GM19438 (cell line): ENCODE results near the gene LENG9.

Source experiments
- ATAC-seq: cut with Tn5 transposase; IDR thresholded peaks from one replicate; pipeline ENCODE4 v1.9.1; 2021; ENCODE audit warnings: low read depth; ENCODE audit not compliant: unreplicated experiment

Gene LENG9

DNA sequence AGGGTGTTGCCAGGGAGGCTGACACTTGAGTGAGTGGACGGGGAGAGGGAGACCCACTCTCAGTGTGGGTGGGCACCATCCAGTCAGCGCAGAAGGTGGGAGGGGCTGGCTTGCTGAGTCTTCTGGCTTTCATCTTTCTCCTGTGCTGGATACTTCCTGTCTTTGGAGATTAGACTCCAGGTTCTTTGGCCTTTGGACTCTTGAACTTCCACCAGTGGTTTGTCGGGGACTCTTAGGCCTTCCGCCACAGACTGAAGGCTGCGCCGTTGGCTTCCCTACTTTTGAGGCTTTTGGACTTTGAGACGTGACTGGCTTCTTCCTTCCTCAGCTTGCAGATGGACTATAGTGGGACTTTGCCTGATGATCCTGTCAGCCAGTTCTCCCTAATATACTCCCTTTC, 18.8 kb downstream of the LENG9 start:
- ATAC-seq = no peak

DNA sequence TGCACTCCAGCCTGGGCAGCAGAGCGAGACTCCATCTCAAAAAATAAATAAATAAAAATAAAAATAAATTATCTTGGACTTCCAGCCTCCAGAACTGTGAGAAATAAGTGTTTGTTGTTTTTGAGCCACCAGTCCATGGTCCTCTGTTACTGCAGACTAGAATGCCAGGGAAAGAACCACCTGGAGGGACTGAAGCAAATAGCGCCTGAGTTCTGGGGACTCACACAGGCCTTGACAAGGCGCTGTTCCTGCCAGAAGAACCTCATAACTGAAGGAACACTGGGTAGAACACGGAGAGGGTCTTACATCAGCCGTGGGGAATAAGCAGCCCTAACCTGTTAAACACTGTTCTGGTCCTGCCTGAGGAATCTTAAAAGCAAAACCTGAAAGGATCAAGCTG, 22.9 kb downstream of the LENG9 start:
- ATAC-seq = no peak

DNA sequence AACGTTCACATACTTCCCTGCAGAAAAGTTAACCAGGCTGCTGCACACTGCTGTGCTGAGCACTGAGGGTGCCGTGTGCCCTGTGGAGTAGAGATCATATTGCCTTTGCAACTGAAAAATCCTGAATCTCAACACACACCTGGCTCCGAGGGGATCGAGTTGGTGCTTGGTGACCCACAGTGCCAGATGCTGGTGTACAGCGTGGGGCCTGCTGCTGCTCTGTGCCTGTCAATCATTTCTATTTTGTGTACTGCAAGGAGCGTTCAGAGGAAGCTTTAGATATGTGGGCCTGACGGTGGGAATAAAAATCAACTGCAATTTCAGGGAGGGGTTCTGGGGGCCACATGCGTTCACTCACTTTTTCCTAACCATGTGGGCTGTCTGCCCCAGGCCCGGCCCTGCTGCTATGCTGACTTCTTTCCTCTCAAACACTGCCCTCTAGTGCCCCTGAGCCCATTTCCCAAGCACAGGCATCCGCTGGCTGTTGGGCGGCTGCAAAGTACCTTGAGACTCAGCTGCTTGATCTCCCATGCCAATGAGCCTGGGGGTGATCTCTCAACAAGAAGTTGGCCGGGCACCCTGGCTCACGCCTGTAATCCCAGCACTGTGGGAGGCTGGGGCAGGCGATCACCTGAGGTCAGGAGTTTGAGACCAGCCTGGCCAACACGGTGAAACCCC, 24.3 kb downstream of the LENG9 start:
- no peak for ATAC-seq

DNA sequence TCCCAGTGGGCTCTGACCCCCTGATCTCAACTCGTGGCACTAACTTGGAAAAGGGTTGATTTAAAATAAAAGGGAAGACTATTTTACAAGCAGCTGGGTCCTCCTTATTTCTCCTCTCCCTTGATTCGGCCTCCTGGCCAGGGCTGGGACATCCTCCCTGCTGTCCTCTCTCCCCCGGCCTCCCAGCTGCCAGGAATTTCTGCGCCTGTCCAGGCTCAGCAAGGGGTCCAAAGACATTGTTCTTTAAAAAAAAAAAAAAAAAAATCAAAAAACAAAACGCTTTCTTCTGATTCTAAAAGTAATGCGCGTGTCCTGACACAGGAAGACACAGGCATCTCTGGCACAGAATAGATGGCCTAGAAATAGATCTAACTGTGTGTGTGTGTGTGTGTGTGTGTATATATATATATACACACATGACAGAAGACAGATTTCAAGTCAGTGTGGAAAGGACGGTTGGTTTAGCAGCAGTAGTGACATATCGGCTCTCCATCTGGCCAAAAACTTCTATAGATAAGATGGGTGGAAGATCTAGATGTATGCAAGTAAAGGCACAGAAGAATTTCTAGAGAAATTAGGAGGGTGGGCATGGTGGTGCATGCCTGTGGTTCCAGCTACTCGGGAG, 26.8 kb downstream of the LENG9 start:
- no peak for ATAC-seq

DNA sequence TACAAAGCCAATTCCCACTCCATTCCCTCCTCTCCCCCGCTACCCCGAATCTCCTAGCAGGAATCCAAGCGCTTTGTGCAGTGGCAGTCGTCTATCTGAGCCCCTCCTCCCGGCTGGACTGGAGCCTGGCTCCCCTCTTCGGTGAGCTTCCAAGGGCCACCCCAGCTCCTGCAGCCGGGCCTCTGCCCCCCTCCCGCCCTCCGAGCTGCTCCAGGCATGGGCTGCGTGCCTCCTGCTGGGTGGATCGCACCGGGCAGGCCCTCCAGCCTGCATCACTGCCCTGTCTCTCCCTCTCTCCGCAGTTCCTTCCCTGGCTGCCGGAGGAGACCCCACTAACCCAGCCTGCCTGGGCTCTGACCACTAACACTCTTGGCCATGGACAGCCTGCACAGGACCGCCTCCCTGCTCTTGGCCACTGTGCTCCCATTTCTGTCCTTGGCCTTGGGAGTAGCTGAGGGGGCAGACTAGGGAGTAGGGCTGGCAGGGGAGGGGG, 27.5 kb downstream of the LENG9 start:
- ATAC-seq = no peak

DNA sequence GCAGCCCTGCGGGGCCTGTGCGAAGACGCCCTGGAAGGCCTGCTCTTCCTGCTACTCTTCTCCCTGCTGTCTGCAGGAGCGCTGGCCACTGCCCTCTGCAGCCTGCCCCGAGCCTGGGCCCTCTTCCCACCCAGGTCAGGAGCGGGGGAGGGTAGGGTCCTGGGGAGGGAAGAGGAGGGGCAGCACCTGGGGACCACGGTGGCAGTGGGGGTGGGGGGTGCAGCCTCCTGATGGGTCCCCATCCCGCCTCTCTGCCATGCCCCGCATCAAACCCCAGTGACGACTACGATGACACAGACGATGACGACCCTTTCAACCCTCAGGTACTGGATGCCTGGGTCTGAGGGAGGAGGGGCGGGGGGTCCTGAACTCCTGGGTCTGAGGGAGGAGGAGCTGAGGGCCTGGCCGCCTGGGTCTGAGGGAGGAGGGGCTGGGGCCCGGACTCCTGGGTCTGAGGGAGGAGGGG, 28.0 kb downstream of the LENG9 start:
- no peak for ATAC-seq

DNA sequence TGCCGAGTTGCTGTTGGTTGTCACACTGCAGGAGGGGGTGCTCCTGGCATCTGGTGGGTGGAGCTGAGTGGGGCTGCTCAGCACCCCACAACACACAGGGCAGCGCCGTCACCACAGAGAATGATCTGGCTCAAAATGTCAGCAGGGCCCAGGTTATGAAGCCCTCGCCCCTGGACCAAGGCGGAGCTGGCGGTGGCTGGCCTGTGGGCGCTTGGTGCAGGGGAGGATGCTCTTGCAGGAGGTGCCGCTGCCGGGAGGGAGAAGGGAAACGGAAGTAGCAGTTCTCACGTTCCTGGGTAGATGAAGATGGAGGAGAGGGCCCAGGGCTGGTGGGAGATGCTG, 28.7 kb downstream of the LENG9 start:
- no peak for ATAC-seq

DNA sequence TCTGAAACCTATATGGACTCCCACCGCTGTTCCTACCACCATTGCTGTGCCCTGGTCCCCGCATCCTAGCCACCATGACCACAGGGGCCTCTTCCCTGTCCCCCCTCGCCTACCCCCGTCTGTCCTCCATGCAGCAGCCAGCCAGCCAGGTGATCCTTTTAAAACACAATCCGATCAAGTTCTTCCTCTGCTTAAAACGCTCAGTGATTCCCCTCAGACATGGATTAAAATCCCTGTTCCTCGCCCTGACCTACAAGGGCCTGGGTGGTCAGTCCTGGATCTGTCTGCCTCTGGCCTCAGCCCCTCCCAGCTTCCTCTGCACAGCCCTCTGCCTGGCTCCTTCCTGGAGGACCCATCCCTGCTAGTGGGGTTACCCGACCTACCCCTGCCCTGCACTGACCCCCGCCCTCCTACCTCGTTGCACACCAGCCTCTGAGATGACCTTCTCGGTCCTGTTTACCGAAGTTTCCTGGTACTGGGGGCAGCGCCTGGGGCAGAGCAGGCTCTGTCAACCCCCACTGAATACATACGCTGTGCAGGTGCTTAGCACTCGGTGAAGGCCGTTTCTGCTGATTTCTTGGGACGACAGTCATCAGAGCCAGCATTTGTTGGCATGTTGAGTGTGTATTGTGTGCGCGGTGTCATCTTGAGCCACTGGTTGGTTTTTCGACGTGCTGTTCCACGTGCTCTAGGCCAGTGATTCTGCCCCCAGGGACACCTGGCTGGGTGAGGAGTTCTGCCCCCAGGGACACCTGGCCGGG, 29.3 kb downstream of the LENG9 start:
- ATAC-seq = no peak

DNA sequence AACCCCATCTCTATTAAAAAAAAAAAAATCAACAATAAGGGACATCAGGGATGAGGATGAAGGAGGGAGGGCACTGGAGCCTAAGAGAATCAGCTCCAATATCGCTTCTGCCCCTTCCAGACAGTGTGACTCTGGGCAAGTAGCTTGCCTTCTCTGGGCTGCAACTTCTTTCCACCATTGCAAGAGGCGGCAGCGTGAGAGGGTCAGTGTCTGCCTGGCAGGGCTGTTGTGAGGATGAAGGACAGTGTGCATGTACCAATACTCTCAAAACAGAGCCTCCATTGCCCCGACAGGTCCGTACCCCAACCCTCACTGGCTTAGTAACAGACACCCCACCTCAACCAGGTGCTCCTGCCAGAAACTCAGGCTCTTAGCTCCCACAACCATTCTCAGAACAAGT, 29.9 kb downstream of the LENG9 start:
- no peak for ATAC-seq

DNA sequence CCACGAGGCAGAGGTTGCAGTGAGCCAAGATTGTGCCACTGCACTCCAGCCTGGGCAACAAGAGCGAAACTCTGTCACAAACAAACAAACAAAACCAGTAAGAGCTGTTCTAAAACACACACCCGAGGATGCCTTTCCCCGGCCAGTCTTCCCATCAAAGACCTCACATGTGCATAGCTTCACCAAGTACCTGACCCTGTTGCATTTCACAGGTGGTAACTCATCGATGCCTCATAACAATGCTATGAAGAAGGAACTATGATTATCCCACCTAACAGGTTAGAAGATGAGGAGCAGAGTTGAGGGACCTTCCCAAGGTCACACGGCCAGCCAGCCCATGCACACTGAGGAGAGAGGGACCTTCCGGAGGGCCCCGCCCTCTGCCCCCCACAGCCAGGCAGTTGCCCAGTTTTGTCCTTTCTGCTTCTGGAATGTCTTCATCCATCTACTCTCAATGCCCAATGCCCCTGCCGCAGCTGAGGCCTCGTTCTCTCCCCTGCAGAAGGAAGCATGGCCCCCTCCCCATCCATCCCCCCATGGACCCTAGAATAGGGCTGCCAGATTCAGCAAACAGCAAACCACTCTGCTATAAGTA, 31.3 kb downstream of the LENG9 start:
- no peak for ATAC-seq

DNA sequence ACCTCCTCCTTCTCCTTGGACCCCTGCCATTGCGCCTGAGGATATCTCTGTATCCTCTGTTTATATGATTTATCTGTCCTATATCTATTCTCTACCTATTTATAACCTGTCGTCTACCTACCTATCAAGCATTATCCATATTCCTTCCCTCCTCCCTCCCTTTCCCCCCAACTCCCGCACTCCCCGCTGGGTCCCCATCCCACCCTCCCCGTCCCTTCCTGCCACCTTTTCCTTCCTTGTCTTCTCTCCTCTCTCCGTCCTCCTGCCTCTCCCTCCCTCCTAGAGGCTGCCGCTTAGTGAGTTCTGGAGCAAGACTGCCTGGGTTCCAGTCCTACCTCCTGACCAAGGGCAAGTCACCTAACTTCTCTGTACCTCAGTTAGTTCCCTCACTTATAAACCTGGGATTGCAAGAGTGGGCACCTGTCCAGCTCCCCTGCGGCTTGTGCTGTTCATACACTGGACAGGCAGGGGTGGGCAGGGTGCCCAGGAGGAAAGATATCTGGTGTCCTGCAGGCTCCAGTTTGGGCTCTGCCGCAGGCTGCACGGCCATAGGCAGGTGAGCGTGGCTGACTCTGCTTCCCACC, 32.2 kb downstream of the LENG9 start:
- no peak for ATAC-seq

DNA sequence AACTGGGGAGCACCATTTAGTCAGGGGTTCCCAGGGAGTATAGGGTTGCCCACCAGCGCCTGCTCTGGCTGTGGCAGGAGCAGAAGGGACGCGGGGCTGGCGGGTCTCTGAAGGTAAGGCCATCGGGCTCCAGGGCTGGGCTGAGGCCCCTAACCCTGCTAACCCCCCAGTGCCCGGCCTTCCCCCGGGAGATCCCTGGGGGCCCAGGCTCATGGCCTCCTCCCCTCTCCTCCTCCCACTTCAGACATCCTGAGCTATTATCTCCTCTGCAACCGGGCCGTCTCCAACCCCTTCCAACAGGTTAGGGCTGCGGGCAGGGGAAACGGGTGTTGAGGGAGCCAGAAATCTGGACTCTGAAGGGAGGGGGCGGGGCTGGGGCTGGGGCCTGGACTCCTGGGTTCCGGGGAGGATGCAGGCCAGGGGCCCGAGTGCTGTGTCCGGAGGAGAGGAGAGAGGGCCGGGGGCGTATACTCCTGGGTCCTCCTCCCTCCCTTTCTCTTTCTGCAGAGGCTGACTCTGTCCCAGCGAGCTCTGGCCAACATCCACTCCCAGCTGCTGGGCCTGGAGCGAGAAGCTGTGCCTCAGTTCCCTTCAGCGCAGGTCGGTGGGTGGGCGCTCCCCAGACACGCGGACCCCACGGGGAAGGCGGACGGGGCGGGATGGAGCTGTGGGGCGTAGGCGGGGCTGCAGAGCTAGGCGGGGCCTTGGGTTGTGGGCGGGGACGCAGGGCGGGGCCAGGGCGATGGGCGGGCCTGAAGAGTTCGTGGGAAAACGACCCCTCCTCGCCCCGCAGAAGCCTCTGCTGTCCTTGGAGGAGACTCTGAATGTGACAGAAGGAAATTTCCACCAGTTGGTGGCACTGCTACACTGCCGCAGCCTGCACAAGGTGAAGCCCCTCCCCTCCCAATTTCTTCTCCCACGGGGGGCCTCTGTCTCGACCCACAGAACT, 33.0 kb downstream of the LENG9 start:
- ATAC-seq = no peak

DNA sequence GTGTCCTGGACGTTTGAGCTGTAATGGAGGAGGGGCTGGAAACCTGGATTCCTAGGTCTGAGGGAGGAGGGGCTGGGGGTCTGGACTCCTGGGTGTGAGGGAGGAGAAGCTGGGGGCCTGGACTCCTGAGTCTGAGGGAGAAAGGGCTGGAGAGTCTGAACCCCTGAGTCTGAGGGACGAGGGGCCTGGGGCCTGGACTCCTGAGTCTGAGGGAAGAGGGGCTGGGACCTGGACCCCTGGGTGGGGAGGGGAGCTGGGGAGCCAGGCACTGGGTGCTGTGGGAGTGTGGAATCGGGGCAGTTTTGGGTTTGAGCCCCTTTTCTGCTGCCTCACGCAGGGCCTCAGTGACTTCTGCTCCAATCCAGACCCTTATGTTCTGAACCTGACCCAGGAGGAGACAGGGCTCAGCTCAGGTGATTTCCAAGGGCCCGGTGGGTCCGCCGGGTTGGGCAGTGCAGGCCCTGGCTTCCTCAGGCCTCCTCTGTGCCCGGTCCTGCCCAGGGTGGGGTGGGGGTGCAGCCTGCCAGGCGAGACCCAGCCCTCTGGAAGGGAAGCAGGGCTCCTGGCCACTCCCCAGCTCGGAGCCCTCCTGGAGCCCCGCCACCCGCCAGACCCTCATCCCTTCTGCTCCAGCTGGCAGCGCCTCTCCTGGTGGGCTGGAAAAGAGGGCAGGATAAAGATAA, 33.9 kb downstream of the LENG9 start:
- ATAC-seq = no peak

DNA sequence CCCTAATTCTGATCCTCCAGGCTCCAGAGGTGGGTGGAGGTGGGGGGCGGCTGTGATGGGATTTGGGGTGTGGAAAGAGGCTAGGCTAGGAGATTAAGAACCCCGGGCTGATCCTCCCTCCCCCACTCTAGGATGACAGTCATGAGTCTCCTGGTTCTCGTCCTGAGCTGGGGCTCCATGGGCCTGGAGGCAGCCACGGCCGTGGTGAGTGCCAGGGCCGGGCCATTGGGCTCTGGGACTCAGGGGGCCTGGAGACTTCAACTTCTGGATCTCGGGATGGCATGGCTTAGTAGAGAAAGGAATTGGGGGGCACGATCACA, 34.4 kb downstream of the LENG9 start:
- no peak for ATAC-seq

DNA sequence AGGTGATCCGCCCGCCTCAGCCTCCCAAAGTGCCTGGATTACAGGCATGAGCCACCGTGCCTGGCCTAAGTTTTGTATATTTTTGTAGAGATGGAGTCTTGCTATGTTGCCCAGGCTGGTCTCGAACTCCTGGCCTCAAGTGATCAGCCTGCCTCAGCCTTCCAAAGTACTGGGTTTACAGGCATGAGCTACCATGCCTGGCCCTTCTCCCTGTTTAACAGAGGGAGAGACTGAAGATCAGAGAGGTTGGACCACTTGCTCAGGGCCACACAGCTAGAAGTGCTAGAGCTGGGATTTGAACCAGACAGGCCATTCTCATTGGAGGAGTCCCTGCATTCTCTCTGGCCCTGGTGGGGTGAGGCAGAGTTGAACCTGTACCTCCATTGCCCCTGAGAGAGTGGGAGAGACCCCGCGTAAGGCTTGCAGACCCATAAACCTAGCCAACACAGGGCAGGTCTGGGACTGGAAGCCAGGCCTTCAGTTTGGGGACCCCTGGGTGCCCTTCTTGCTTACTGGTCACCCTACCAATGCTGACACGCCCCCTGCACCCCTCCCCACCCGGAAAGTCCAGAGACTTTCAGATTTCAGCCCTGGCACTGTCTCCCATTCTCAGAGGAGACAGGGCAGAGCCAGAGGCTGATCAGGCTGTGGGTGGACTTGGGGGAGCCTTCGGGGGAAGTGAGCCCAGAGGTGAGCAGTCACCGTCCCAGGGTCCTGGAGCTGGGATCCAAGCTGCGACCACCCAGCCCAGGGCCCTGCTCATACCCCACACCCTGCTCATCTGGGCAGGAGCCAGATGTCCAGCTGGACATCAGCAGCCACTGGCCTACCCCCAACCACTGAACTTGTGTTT, 35.0 kb downstream of the LENG9 start:
- no peak for ATAC-seq

DNA sequence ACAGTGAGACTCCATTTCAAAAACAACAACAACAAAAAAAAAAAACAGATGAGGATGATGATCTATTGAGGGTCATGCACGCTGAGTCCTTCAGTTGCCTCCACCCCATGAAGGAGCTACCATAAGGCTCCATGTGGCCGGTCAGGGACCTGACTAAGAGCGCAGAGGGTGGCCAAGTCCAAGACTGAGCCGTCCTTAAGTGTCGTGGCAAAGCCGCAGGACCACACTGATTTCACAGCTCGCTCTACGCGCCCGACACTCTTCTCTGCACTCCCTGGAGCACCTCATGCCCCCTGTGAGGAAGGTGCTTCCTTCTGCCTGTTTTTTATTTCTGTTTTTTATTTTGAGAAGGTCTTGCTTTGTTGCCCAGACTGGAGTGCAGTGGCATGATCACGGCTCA, 36.0 kb downstream of the LENG9 start:
- no peak for ATAC-seq

DNA sequence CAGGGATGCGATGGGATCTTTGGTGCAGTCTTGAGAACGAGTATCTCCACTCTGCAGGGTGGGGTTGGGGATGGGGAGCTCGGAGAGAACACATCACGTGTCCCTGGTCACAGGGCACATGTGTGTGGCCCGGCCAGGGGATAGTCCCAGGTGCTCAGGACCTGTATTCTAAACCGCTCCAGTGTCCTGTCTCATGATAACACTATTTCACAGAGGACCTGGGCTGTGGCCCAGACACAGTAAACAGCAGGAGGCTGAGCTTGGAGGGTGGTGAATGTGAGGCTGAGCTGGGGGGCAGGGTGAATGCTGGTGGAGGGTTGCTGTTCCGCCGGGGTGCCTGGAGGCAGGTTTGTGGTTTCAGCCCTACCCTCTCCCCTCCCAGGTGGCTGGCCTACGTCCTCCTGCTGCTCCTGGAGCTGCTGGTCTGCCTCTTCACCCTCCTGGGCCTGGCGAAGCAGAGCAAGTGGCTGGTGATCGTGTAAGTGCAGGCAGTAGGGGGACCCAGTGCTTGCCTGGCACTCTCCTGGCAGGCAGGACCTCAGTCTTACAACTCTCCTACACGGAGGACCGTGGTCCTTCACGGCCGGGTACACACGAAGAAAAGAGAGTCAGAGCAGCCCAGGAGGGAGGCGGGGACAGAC, 37.2 kb downstream of the LENG9 start:
- no peak for ATAC-seq

DNA sequence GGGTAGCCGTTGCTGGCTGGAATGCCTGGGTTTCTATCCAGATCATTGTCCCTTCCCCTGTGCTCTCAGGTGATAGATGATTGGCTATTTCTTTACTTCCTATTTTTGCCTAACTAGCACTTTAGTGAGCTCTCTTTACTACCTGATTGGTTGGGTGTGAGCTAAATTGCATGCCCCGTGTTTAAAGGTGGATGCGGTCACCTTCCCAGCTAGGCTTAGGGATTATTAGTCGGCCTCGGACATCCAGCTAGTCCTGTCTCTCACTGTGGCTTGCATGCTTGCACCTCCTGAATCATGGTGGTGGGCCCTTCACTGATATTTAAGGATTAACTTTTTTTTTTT, 38.2 kb downstream of the LENG9 start:
- no peak for ATAC-seq
